GM19467 (cell line): ENCODE data around the gene TMEM44.
"Not testable (repeated sequence)": the region's sequence is repeated elsewhere in the genome, so short reads cannot be mapped to it uniquely, and the experiment has no call there.

ENCODE experiments used
- ATAC-seq: cut with Tn5 transposase; IDR thresholded peaks from one replicate; pipeline ENCODE4 v1.9.1; 2021; ENCODE audit warnings: mild to moderate bottlenecking, moderate library complexity; ENCODE audit not compliant: unreplicated experiment

Gene TMEM44

GRCh38 chr3:194615226-194615625 is 18.0 kb downstream of the TMEM44 start:
- no peak for ATAC-seq

- ATAC-seq = no peak
These were observed 21.0 kb downstream of the TMEM44 start for GRCh38 chr3:194612221-194612620.

- ATAC-seq = no peak
These were observed 22.5 kb downstream of the TMEM44 start for GRCh38 chr3:194610689-194611088.

- no peak for ATAC-seq
These were observed 23.6 kb downstream of the TMEM44 start for GRCh38 chr3:194609601-194610000.

- no peak for ATAC-seq
These were observed 24.2 kb downstream of the TMEM44 start for GRCh38 chr3:194608981-194609380.

- no peak for ATAC-seq
These were observed 25.4 kb downstream of the TMEM44 start for GRCh38 chr3:194607592-194608389.

GRCh38 chr3:194606941-194607340 is 26.3 kb downstream of the TMEM44 start:
- no peak for ATAC-seq

- no peak for ATAC-seq
These were observed 27.1 kb downstream of the TMEM44 start for GRCh38 chr3:194606163-194606562.

GRCh38 chr3:194605314-194605713 is 27.9 kb downstream of the TMEM44 start:
- not testable (repeated sequence) for ATAC-seq

GRCh38 chr3:194604837-194605236 is 28.4 kb downstream of the TMEM44 start:
- ATAC-seq = no peak

GRCh38 chr3:194604126-194604525 is 29.1 kb downstream of the TMEM44 start:
- no peak for ATAC-seq

- no peak for ATAC-seq
These were observed 30.5 kb downstream of the TMEM44 start for GRCh38 chr3:194602669-194603171.

- ATAC-seq = no peak
These were observed 34.3 kb downstream of the TMEM44 start for GRCh38 chr3:194598771-194599557.

- no peak for ATAC-seq
These were observed 36.3 kb downstream of the TMEM44 start for GRCh38 chr3:194596906-194597305.

GRCh38 chr3:194592798-194593752 is 40.1 kb downstream of the TMEM44 start:
- no peak for ATAC-seq

GRCh38 chr3:194588741-194589140 is 44.5 kb downstream of the TMEM44 start:
- ATAC-seq = no peak

GRCh38 chr3:194588236-194588635 is 45.0 kb downstream of the TMEM44 start:
- no peak for ATAC-seq

- no peak for ATAC-seq
These were observed 45.7 kb downstream of the TMEM44 start for GRCh38 chr3:194587438-194587931.

- no peak for ATAC-seq
These were observed 46.4 kb downstream of the TMEM44 start for GRCh38 chr3:194586836-194587235.

- ATAC-seq = no peak
These were observed 47.3 kb downstream of the TMEM44 start for GRCh38 chr3:194585880-194586281.

- no peak for ATAC-seq
These were observed 48.4 kb downstream of the TMEM44 start for GRCh38 chr3:194584866-194585265.
